GM19099 (cell line): ENCODE measurements around the gene DAG1.
A peak's percentile ranks its signal among the peaks of the same experiment; 100 is the strongest.

ENCODE experiments used
- POLR2A ChIP-seq: IDR thresholded peaks from 3 replicates; pipeline ENCODE4 v1.6.1; 2011; ENCODE audit warnings: low read depth; ENCODE audit not compliant: insufficient read length; ENCODE audit errors: extremely low read depth

The DAG1 gene

DNA sequence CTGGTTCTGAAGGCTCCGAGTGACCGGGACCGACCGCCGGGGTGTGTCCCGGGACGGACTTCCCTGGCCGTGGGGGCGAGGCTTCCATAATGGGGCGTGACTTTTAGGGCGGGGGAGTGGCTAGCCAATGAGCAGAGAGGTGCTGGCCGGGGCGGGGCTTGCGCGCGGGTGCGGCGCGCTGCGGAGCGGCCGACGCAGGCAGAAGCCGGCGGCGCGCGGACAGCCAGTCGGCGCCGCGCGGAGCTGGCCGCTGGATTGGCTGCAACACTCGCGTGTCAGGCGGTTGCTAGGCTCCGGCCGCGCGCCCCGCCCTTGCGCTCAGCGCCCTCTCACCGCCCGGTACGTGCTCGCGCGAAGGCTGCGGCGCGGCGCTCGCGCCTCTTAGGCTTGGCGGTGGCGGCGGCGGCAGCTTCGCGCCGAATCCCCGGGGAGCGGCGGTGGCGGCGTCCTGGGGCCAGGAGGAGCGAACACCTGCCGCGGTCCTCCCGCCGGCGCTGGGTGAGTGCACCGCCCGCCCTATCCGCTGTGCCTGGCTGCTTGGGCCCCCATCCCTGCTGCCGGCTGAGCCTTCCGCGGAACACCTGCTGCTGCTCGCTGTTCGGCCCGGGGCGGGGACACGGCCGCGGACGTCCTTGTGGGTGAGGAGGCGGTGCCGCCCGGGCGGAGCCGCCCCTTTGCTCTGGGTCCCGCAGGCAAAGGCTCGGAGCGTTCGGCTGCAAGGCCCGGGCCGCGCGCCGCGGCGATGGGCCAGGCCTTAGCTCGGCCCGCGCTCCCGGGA is at the start of gene DAG1:
Gene DAG1, plus strand, starts transcription at position 332 of the 778 bp plus-strand sequence. CDS start 40,268 bp downstream, outside the sequence.
- TF ChIP-seq POLR2A: peak; percentile 85

DNA sequence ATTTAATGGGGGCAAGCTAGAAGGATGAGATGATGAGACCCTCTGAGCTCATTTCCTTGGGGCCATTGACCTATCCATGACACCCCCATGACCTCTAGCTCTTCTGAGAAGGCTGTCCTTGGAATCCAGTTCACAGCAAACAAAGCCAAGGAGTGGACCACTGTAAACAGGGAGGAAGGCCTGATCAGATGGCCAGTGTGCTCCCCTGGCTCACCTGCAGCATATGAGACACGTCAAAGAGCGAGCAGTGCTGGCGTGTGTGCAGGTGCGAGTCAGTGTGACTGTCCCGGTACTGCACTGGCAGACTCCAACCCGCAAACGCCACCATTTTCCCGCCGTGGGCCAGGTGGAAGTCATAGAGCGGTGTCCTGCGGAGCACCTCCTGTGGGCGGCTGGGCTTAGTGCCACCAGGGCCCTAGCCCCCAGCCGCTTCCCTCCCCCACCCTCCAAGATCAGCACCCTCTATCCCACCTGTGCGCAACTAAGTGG is 48.1 kb upstream of the DAG1 start:
- no peak for TF ChIP-seq POLR2A

DNA sequence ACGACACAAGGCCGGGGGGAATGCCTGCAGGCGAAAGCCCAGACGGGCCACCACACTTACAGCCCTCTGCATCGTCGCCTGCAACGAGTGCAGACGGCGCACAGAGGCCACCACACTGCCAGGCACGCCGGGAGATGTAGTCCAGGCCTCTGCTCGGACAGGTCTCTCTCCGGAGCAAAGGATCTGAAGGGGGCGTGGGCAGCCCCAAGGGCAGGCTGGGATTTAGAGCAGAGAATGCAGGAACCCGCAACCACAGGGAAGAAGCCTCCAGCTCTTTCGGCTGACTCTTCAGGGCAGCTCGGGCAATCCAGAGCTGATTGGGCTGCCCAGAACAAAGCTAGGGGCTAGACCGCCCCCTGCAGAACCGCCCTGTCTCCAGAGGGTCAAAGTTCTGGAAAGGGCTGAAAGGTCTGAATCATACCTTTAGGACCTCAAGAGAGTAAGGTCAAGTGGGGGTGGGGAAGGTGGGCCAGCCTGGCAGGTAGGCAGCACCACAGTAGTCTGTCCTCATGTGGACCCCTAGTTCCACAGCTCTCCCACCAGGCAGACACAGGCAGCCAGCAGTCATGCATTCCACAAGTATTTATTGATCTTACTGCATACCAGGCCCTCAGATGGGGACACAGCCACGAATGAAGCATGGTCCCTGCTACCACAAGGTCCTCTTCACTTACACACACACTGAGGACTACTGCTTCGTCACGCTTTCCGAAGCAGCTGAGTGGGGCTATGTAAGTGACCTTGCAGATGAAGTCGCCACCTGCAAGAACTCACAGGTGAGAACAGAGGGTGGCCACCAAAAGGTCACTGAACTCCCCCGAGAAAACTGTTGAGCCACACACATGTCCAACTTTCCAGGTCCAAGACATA is 47.5 kb upstream of the DAG1 start, which contains the start of gene AMT:
Gene AMT, minus strand, starts transcription at position 95 of the 870 bp plus-strand sequence. Its CDS starts 23 bp downstream, at position 72.
- no peak for TF ChIP-seq POLR2A

DNA sequence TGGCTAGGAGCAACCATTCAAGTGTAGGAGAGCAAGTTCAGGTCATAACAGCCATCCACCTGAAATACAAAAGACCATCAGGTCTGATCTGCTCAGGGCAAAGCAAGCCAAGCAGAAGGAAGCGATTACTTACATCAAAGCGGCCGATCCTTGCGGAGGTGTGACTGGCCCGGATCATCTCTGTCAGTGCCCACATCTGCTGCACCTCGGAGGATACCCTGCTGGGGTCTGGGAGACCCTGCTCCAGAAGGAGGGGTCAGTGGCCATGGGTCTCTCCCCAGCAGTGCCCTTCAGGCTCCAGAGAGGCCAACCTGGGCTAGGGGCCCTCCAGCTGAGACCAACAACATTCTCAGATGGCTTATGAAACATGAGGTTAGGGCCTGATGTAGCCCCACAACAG is 45.3 kb upstream of the DAG1 start:
- no peak for TF ChIP-seq POLR2A

DNA sequence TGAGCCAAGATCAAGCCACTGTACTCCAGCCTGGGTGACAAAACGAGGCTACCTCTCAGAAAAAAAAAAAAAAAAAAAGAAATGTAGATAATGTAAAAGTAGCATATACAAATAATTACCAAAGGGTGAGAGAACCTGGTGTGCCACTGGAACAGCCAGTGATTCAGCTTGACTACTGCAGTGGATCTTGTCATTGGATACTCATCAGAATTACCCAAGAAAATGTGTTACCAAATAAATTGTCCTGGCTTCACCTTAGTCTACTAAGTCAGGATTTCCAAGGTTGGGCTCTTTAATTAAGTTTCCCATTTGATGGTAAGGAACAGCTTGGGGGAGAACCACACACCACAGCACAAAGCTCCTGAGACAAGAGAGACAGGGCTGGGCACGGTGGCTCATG is 42.5 kb upstream of the DAG1 start:
- TF ChIP-seq POLR2A: no peak

DNA sequence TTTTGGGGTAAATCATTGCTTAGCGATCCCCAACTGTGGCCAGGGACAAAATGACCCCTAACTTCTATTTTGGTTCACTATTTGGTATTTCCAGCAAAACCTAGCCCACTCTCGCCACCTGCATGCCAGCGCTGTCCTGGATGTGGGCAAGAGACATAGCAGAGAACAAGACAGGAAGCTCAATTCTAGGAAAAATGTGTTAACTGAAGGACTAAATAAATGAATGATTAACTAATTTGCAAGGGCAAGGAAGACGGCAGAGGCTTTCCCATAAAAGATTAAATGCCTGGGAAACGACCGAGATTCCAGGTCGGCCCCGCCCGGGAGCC is 41.4 kb upstream of the DAG1 start:
- no peak for TF ChIP-seq POLR2A

DNA sequence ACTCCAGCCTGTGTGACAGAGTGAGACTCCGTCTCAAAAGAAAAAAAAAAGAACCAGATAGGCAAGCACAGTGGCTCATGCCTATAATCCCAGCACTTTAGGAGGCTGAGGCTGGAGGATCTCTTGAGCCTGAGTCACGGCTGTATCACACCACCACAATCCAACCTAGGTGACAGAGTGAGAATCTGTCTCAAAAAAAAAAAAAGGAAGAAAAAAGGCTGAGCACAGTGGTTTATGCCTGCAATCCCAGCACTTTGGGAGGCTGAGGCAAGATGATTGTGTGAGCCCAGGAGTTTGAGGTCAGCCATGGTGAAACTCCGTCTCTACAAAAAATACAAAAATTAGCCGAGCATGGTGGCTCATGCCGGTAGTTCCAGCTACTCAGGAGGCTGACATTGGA is 35.3 kb upstream of the DAG1 start:
- no peak for TF ChIP-seq POLR2A

DNA sequence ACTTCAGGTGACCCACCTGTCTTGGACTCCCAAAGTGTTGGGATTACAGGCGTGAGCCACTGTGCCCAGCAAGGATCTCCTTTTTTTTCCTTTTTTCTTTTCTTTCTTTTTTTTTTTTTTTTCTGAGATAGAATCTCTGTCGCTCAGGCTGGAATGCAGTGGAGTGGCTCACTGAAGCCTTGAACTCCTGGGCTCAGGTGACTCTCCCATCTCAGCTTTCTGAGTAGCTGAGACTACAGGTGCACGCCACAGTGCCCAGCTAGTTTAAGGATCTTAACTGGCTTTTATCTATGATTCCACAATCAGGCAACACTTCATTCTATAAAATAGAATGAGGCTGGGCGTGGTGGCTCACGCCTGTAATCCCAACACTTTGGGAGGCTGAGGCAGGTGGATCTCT is 24.7 kb upstream of the DAG1 start:
- no peak for TF ChIP-seq POLR2A

DNA sequence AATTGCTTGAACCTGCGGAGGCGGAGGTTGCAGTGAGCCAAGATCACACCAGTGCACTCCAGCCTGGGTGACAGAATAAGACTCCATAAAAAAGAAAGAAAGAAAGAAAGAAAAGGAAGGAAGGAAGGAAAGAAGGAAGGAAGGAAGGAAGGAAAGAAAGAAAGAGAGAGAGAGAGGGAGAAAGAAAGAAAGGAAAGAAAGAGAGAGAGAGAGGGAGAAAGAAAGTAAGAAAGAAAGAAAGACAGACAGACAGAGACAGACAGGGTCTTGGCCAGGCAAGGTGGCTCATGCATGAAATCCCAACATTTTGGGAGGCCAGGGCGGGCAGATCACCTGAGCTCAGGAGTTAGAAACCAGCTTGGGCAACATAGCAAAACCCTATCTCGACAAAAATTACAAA is 16.4 kb upstream of the DAG1 start:
- no peak for TF ChIP-seq POLR2A

DNA sequence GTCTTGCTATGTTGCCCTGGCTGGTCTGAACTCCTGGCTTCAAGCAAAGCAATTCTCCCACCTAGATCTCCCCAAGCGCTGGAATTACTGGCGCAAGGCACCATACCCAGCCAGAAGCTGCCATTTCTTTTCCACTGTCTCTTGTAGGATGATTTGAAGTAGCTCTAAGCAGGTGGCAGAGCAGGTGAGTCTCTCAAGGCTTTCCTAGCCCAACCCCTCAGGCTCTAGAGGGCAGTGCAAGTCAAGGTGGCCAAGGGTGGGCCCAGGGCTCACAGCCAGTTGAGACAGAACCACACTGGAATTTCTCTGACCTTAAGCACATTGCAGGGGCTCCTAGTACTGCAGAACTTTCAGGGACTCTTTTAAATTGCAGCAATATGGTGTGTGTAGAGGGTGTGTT is 15.6 kb upstream of the DAG1 start:
- TF ChIP-seq POLR2A: no peak

DNA sequence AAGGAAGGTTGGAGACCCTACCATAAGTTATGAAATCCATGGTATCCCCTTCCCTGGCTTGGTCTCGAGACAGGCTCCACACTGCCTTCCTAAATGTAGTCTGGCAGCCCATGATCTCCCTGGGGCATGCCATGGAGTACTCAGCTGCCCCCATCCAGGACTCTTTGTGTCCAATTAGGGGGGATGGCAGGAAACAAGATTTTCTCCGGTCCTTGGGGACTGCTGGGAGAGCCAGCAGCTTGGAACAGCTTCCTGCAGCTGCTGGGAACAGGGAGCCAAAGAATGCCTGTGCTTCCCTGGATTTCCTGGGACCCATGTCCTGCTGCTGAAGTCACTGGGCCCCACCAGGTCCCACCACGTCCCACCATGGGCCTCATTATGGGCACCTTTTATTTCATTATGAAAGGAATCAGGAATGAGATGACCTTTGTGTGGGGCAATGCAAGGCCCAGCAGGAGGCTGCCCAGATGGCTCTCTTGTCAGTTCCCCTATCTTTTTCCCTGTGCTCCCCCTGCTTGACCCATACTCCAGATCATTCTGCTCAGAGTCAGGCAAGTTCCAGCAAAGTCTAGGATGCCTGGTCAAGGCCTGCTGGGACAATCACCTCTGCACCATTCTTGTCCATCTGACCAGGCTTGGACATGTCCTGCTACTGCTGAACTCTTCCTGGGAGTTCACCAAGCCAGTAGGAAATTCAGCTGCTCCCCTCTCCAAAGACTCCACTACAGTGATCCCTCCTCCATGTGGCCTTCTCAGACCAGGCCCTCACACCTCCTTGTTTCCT is 15.0 kb upstream of the DAG1 start:
- no peak for TF ChIP-seq POLR2A

DNA sequence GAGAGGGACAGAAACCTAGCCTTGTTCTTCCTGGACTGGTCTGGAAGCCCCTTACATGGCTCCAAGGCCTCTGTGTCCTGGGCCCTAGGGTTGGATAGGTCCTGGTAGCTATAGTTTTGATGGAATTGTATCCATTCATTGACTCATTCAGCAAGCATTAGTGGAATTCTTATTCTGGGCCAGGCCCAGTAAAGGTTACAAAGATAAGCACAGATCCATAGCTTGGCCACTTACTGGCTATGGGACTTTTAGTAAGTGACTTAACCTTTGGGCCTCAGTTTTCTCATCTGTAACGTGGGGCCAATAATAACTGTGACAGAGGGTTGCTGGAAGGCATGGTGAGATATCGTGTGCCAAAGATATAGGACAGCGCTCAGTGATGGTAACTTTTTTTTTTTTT is 13.6 kb upstream of the DAG1 start:
- no peak for TF ChIP-seq POLR2A

DNA sequence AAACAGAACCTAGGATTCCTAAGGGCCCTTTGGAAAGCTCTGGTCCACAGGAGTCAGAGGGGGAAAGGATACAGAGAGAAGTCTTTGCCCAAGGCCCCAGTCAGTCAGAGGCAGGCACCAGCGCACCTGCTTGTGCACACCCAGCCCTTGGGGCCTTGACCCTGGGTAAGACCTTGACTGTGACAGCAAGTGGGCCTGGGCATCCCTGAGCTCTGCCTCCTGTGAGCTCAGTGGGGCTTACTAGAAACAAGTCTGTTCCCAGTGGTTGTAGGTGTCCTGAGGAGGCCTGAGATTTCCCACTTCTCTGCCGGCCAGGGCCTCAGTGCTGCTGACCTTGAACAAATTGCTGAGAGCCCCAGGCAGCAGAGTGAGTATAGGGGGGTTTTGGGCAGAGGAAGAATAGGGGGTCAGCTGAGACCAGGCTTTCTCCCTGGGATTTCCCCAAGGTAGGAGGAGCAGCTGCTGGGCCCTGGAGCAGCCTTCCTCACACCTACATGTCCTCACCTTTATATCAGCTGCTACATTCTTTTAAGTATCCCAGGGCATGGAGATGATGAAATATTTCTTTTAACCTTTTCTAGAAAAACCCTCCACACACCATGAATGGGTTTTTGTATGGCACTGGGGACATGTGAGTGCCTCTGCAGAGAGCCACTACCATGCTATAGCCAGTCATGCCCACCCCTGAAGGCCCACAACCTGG is 9.7 kb upstream of the DAG1 start:
- no peak for TF ChIP-seq POLR2A

DNA sequence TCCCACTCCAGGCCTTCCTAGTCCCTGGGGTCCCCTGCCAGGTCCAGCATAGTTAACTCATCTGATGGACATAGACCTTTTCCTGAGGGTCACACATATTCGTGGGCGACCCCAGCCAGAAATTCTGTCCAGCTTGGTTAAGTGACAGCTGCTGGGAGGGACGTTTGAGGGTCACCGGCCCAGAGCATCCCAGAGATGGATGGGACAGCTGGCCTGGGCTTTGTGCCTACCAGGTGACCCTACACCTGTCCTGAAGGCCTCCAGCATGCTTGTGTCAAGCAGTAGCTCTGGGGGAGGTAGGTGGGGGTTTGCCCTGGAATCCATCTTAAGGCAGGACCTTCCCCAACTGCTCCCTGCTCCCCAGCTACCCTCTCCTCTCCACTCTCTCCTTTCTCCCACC is 9.1 kb upstream of the DAG1 start:
- TF ChIP-seq POLR2A: no peak

DNA sequence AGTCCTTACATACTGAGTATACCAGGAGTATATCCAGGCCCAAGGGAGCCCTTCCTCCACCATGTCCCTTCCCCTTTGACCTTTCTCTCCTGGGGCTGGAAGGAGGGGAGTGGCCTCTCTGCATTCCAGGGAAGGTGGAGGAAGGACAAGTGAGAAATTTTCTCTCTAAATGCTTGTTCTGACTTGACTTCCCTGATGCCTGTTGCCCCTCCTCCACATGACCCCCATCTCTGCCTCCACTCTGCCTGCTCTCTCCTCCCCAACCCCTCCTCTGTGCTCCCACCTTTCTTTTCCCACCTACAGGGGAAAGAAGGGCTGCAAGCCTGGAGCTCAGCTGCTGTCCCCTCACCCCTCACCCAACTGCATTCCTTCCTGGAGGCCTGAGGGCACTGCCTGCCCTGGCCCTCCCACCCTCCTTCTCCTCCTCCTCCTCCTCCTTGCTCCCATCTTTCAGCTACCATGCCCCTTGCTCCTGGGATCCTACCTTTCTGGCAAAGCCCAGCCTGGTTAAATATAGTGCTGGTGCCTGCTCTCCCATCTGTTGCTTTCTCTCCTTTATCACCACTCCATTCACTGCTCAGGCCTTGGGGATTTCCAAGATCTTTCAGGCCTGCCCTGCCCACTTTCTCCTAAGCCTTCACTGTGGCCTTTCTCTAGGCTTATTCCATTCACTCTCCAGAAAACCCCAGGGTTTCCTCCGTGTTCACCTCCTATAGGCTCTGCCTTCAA is 8.5 kb upstream of the DAG1 start:
- no peak for TF ChIP-seq POLR2A

DNA sequence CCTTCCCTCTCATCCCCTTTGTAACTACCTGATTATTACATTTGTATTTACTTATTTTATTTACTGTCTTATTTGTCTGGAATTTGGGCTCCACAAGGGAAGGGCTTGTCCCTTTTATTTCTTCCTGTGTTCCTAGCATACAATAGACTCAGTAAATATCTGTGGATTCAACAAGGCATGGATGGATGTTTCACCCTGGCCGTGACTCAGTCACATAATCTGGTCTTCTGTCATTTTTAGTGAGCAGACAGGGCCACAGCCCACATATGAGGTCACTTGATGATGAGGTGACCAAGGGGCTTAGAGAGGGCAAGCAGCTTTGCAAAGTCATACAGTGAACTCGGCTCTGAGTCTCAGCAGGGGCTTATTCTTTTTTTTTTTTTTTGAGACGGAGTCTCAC is 7.8 kb upstream of the DAG1 start:
- no peak for TF ChIP-seq POLR2A
